ENCODE data around the gene HS3ST3B1. TPM values are rescaled to one million over a fixed set of nuclear protein-coding genes. Genes with fewer than 3 reads are reported as not detected.

The HS3ST3B1 gene
- polyA plus RNA-seq, 1 of the 3 experiments (the other 2 are of a cell fraction), result 0.67 TPM

GRCh38 chr17:14381606-14382005 lies 80.7 kb downstream of the HS3ST3B1 start:
- Histone ChIP-seq H3K27ac (ENCODE audit: low read depth in 2 of 2, low read length in 1 of 2) (no peak overlapping the region), H4K20me1 (ENCODE audit: insufficient read depth) (no peaks in the 10 kb centered on the region), H3F3A (replicated peaks; ENCODE audit: insufficient read depth) (no peaks in the 10 kb centered on the region), H3K9ac (no peak overlapping the region), H3K36me3 (replicated peaks in 1 of 2; ENCODE audit: control insufficient read depth in 1 of 2, insufficient read depth in 2 of 2, low read length in 1 of 2) (no peaks in the 10 kb centered on the region), H3K9me3 (no peaks in the 10 kb centered on the region), H3K4me3 (ENCODE audit: low read depth in 2 of 2, low read length in 1 of 2) (no peak overlapping the region), H3K9me2 (no peaks in the 10 kb centered on the region), H2AFZ (ENCODE audit: low read depth) (no peak overlapping the region), H3K79me2 (ENCODE audit: insufficient read depth) (no peaks in the 10 kb centered on the region), H3K4me1 (ENCODE audit: control insufficient read depth in 1 of 2, insufficient read depth in 2 of 2, low read depth in 1 of 2, low read length in 1 of 2) (no peaks in the 10 kb centered on the region), H3K27me3 (ENCODE audit: insufficient read depth) (peaks cover 51% of the 10 kb centered on the region), H3K4me2 (no peak overlapping the region)
- POLR2A ChIA-PET, result no interaction called here
- CTCF ChIA-PET, result no interaction called here
- WGBS (ENCODE audit: low lambda C conversion rate), result 13% methylated on average over 6 of the region's 6 CpGs
- DNase-seq, result no peak
- no peak for TF ChIP-seq TCF12 (IDR thresholded peaks at IDR 0.05)
- TF ChIP-seq MEF2A (IDR thresholded peaks at IDR 0.05; ENCODE audit: borderline replicate concordance, low read depth), result no peak
- TF ChIP-seq CTCF (IDR thresholded peaks at IDR 0.05), result no peak
- TF ChIP-seq TEAD4 (IDR thresholded peaks at IDR 0.05; ENCODE audit: borderline replicate concordance, insufficient read depth), result no peak
- no peak for TF ChIP-seq SIN3A (IDR thresholded peaks at IDR 0.05; ENCODE audit: borderline replicate concordance, low read depth, low read length)
- no peak for TF ChIP-seq TAF1 (IDR thresholded peaks at IDR 0.05; ENCODE audit: borderline replicate concordance, low read depth, low read length)
- TF ChIP-seq YY1 (IDR thresholded peaks at IDR 0.05; ENCODE audit: low read depth), result no peak
- TF ChIP-seq EP300 (IDR thresholded peaks at IDR 0.05; ENCODE audit: borderline replicate concordance in 1 of 2, low read depth in 1 of 2, low read length in 1 of 2), result no peak
- no peak for TF ChIP-seq IRF3 (IDR thresholded peaks at IDR 0.05; ENCODE audit: low read depth, low read length)
- no peak for TF ChIP-seq CHD2 (IDR thresholded peaks at IDR 0.05; ENCODE audit: low read length, partially characterized antibody)
- TF ChIP-seq ELF1 (IDR thresholded peaks at IDR 0.05), result no peak
- TF ChIP-seq MAX (IDR thresholded peaks at IDR 0.05; ENCODE audit: low read depth), result no peak
- no peak for TF ChIP-seq GABPA (IDR thresholded peaks at IDR 0.05; ENCODE audit: low read depth)
- TF ChIP-seq EZH2phosphoT487 (IDR thresholded peaks at IDR 0.05; ENCODE audit: borderline replicate concordance, low read depth), result no peak
- no peak for TF ChIP-seq ZBTB33 (IDR thresholded peaks at IDR 0.05; ENCODE audit: borderline replicate concordance, low read depth)
- no peak for TF ChIP-seq JUND (IDR thresholded peaks at IDR 0.05)
- TF ChIP-seq SMC3 (IDR thresholded peaks at IDR 0.05; ENCODE audit: low read depth, low read length), result no peak
- no peak for TF ChIP-seq PBX3 (IDR thresholded peaks at IDR 0.05)
- no peak for TF ChIP-seq NFIC (IDR thresholded peaks at IDR 0.05; ENCODE audit: borderline replicate concordance)
- TF ChIP-seq FOSL2 (IDR thresholded peaks at IDR 0.05; ENCODE audit: borderline replicate concordance, low read depth), result no peak

Measured in SK-N-SH (cell line).